Keratinocyte (primary cell): ENCODE results near the gene GSTO2.

Experiments used
- EZH2 ChIP-seq: IDR thresholded peaks from one replicate; pipeline ENCODE4 v1.6.1; 2012; ENCODE audit warnings: inconsistent platforms, mild to moderate bottlenecking, low read length, moderate library complexity
- TF ChIP-seq, protein P1 (sequence below), 3 experiments: IDR thresholded peaks in 1 of 3; conservative IDR thresholded peaks in 1 of 3; optimal IDR thresholded peaks in 1 of 3; 2 replicates in 2 of 3; 3 replicates in 1 of 3; pipeline versions ENCODE3 to v1.5.1; 2011; ENCODE audit warnings: low read length in 3 of 3, mild to moderate bottlenecking in 3 of 3, moderate library complexity in 2 of 3, control low read depth in 1 of 3, inconsistent platforms in 1 of 3; ENCODE audit not compliant: insufficient read depth in 2 of 3; ENCODE audit errors: extremely low read depth in 1 of 3

DNA sequence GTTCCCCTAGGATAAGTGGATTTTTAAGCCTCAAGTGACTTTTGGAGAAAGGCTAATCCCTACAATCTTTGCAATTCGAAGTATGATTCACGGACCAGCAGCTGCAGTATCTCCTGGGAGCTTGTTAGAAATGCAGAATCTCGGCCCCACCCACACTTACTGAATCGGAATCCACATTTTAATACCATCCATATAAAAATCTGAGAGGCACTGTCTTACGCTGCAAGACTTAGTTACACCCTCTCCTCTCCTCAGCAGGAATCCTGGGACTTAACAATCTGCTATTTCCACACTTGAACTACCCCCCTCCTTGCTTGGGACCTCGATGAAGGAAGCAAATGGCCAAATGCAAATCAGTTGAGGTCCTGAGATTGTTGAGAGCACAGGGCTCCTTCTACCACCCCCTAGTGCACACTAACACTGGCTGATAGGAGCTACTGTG is 48.3 kb downstream of the GSTO2 start:
- TF ChIP-seq, protein P1, sequence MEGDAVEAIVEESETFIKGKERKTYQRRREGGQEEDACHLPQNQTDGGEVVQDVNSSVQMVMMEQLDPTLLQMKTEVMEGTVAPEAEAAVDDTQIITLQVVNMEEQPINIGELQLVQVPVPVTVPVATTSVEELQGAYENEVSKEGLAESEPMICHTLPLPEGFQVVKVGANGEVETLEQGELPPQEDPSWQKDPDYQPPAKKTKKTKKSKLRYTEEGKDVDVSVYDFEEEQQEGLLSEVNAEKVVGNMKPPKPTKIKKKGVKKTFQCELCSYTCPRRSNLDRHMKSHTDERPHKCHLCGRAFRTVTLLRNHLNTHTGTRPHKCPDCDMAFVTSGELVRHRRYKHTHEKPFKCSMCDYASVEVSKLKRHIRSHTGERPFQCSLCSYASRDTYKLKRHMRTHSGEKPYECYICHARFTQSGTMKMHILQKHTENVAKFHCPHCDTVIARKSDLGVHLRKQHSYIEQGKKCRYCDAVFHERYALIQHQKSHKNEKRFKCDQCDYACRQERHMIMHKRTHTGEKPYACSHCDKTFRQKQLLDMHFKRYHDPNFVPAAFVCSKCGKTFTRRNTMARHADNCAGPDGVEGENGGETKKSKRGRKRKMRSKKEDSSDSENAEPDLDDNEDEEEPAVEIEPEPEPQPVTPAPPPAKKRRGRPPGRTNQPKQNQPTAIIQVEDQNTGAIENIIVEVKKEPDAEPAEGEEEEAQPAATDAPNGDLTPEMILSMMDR (optimal IDR thresholded peaks at IDR 0.05 in 1 of 3, IDR thresholded peaks at IDR 0.05 in 1 of 3, conservative IDR thresholded peaks at IDR 0.05 in 1 of 3; ENCODE audit: extremely low read depth in 1 of 3, insufficient read depth in 2 of 3, low read length in 3 of 3): peak in 1 of 3 experiments; percentile 29
- TF ChIP-seq EZH2: no peak
